Stimulated activated CD4-positive, alpha-beta T cell treated with anti-CD3 and anti-CD28 coated beads, Interleukin-2, amount 100 ng/mL, for 48 hours (primary cell): ENCODE data around the gene CYFIP1.

Source experiments
- DNase-seq, 2 donors: peaks; one replicate each; pipeline ENCODE4 v3.0.0-alpha.2; 2020

Gene CYFIP1

GRCh38 chr15:22916606-22917350 is 63.4 kb downstream of the CYFIP1 start:
- no peak for DNase-seq

DNA sequence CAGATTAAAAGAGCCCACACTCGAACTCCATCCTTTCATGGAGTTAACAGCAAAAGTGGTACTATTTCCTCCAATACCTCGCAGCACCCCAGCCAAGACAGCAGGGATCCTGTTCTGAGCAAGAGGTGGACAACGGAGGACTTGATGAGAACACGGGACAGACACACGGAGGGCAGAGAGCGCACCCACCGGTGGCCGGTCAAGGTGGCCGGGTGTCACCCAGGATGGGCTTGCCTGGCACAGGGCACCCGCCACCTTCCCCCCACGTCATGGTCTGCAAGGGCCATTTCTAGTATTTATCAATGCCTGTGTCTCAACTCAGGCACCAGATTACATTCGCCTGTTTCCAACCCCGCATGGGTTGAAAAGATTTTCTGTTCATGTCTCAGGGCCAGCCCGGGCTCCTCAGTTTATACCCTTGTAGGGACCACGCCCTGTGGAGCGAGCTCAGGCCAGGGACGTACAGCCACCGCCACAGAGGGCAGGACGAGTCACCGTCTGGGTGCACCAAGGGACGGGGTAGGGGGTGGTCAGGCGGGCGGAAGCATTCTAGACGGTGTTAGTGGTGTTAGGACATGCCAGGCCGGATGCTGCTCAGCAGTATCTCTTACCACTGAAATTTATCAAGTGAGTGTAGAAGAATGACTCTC is 64.2 kb downstream of the CYFIP1 start:
- no peak for DNase-seq

GRCh38 chr15:22913646-22914380 is 66.4 kb downstream of the CYFIP1 start:
- no peak for DNase-seq

DNA sequence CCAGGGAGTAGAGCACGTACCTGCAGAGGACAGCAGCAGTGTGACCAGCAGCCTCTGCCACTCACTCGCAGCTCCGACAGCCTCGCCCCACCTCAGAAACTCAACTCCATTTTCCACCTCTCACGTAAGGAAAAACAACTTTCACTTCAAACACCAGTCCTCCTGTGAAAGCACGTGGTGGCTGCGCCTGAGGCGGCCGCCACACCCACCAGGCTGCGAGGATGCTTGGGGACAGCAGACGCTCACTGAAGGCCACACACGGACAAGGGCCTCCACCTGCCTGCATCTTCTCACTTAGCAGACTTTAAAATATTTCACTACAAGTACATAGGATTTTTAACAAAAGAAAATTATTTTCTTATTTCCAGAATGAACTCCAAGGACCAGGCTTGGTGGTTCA is 67.9 kb downstream of the CYFIP1 start:
- no peak for DNase-seq

- no peak for DNase-seq
These were observed 68.9 kb downstream of the CYFIP1 start for GRCh38 chr15:22911306-22911705.

GRCh38 chr15:22908830-22909229 is 71.3 kb downstream of the CYFIP1 start:
- DNase-seq = no peak

GRCh38 chr15:22907161-22907950 is 72.8 kb downstream of the CYFIP1 start:
- DNase-seq = no peak

GRCh38 chr15:22904736-22905135 is 75.4 kb downstream of the CYFIP1 start:
- DNase-seq = no peak

- no peak for DNase-seq
These were observed 76.1 kb downstream of the CYFIP1 start for GRCh38 chr15:22903961-22904534.

GRCh38 chr15:22903427-22903826 is 76.7 kb downstream of the CYFIP1 start:
- no peak for DNase-seq

DNA sequence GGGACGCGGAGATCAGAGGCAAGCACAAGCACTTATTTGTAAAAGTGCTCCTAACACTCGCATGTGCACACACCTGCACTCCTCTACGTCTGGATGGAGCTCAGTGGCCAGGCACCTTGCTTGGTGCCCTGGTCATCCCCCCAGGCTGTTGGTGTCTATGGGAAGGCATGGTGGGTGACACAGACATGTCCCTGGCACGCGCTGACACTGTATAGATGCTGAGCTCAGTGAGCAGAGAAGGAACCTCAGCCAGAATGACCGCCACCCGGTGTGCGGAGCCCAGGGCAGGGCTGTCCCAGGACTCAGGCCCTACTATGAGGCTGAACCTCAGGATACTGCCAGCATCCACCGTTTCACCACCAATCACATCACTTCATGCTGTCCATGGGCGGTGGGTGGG is 77.2 kb downstream of the CYFIP1 start:
- DNase-seq = no peak

GRCh38 chr15:22902578-22902977 is 77.6 kb downstream of the CYFIP1 start:
- no peak for DNase-seq

- DNase-seq = no peak
These were observed 78.1 kb downstream of the CYFIP1 start for GRCh38 chr15:22902046-22902445.

GRCh38 chr15:22895465-22896190 is 84.5 kb downstream of the CYFIP1 start:
- DNase-seq = peak; percentile 5 to 10

DNA sequence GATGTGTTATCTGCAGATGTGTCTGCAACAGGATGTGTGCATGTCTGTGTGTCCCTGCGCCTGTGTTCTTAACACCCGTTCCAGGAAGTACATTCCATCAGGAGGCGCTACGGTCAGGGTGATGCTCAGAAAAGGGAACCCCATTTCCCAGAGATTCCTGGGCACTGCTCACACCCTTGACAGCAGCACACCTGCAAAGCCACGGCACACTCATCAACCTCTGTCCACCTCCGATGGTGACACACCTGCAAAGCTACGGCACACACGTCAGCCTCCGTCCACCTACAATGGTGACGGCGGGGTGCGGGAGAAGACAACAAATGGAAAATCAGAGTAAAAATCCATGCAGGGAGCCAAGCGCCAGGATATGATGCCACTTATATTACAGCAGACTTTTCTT is 86.3 kb downstream of the CYFIP1 start:
- no peak for DNase-seq

DNA sequence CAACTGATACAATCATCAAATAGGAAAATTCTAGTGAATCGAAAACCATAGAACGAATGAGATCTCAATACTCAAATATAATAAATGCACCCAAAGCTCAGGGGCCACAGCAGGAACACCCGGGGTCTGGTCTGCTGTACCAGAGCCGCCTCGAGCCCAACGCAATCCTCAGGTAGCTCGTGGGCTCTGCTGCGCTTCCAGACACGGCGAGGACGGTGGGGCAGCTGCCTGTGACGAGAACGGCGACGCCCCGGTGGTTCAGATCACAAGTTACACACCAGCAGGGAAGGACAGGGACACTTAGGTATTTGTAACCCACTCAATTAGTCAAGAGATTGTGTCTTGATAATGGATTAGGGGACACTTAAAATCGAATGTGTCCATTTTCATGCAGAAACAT is 87.1 kb downstream of the CYFIP1 start:
- no peak for DNase-seq

DNA sequence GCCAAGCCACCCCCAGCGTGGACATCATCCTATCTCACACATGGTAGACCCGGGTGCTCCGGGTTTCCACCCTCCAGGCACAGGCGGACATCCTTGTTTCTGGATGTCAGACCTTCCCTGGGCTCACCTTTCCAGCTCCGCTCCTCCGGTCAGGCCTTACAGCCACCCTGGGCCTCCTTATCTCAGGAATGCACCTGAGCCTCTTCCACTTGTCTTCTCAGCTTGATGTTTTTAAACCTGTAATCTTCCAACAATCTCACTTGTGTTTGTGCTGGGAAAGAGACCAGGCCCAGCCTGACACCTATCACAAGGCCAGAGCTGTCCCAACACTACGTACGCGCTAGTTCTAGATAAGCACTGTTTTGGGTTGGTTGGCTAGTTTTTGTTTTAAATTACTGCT is 87.8 kb downstream of the CYFIP1 start:
- no peak for DNase-seq

GRCh38 chr15:22891426-22892210 is 88.5 kb downstream of the CYFIP1 start:
- DNase-seq = no peak

- no peak for DNase-seq
These were observed 89.9 kb downstream of the CYFIP1 start for GRCh38 chr15:22890296-22890695.

DNA sequence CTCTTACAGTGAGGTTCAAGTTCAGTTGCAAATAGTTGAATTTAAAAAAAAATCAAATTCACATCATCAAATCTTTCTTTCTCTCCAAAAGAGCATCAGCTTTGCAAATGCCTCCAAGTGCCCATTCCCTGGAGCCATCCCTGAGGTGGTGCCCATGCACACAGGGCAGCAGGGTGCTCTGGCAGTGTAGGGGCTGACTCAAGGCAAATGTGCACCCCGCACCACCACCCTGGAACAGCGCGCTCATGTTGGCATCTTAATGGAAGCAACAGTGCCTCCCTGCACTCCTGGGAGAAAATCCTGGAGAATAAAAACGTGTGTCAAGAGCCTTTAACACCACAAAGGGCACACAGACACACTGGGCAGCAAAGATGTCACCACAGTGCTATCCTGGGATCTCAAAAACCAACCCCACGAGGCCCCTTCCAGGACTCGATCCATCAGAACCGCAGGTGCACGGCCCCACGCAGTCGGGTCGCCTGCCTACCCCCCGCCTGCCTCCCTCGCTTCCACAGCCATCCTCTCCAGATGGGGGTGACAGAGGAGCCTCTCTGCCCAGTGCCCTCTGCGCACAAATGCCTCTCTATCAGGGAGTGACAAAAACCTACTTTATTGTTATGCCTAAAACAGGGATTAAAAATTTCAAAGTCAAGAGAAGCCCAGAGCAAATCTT is 90.9 kb downstream of the CYFIP1 start:
- no peak for DNase-seq
